Neural progenitor cell (in vitro differentiated cells): ENCODE measurements around the gene PHRF1. TPM values are rescaled to one million over a fixed set of nuclear protein-coding genes. Genes with fewer than 3 reads are reported as not detected.

Source experiments
- DNase-seq: peaks from one replicate; pipeline ENCODE4 v3.0.0-alpha.2; 2016; ENCODE audit warnings: low spot score
- H2AFZ ChIP-seq: fragments of 200-600 bp; sonication (generic); replicated peaks from 2 replicates; pipeline ENCODE4 v1.6.1; 2016; ENCODE audit warnings: antibody characterized with exemption
- H3F3A ChIP-seq: fragments of 200-600 bp; sonication (generic); 2 replicates; pipeline ENCODE4 v1.6.1; 2016; ENCODE audit warnings: antibody characterized with exemption, low read depth
- H3K27ac ChIP-seq: fragments of 200-600 bp; sonication (generic); 2 replicates; pipeline ENCODE4 v1.5.1; 2016; ENCODE audit warnings: mild to moderate bottlenecking
- H3K27me3 ChIP-seq: fragments of 200-600 bp; sonication (generic); 2 replicates; pipeline ENCODE4 v1.6.1; 2016; ENCODE audit warnings: mild to moderate bottlenecking, moderate library complexity
- H3K36me3 ChIP-seq: fragments of 200-600 bp; sonication (generic); 2 replicates; pipeline ENCODE4 v1.5.1; 2016
- H3K4me1 ChIP-seq: fragments of 200-600 bp; sonication (generic); 2 replicates; pipeline ENCODE4 v1.6.1; 2016; ENCODE audit warnings: mixed run types
- H3K4me2 ChIP-seq: fragments of 200-600 bp; sonication (generic); 2 replicates; pipeline ENCODE4 v1.6.1; 2016
- H3K4me3 ChIP-seq: fragments of 200-600 bp; sonication (generic); 2 replicates; pipeline ENCODE4 v1.5.1; 2016
- H3K79me2 ChIP-seq: fragments of 200-600 bp; sonication (generic); 2 replicates; pipeline ENCODE4 v1.6.1; 2016; ENCODE audit warnings: low read depth
- H3K9ac ChIP-seq: fragments of 200-600 bp; sonication (generic); 2 replicates; pipeline ENCODE4 v1.6.1; 2016
- H3K9me3 ChIP-seq: fragments of 200-600 bp; sonication (generic); 2 replicates; pipeline ENCODE4 v1.5.1; 2016; ENCODE audit warnings: low read depth
- H4K20me1 ChIP-seq: fragments of 200-600 bp; sonication (generic); 2 replicates; pipeline ENCODE4 v1.6.1; 2016; ENCODE audit warnings: low read depth
- H3K27ac Mint-ChIP-seq: 3 replicates; pipeline ENCODE4 v1.8.0; 2021; ENCODE audit warnings: mixed read lengths
- H3K27me3 Mint-ChIP-seq: 2 replicates; pipeline ENCODE4 v1.8.0; 2022; ENCODE audit warnings: low read depth, mild to moderate bottlenecking, inconsistent platforms, moderate library complexity, mixed read lengths; ENCODE audit not compliant: insufficient read depth
- H3K36me3 Mint-ChIP-seq: 3 replicates; pipeline ENCODE4 v1.8.0; 2021; ENCODE audit warnings: mixed read lengths
- H3K4me1 Mint-ChIP-seq: 3 replicates; pipeline ENCODE4 v1.8.0; 2021; ENCODE audit warnings: mixed read lengths
- H3K4me3 Mint-ChIP-seq: 3 replicates; pipeline ENCODE4 v1.8.0; 2021; ENCODE audit warnings: mild to moderate bottlenecking, moderate library complexity, mixed read lengths
- H3K9me3 Mint-ChIP-seq: 3 replicates; pipeline ENCODE4 v1.8.0; 2020; ENCODE audit warnings: mixed read lengths
- EZH2 ChIP-seq: fragments of 200-600 bp; sonication (generic); IDR thresholded peaks from 2 replicates; pipeline ENCODE4 v1.6.1; 2017; ENCODE audit warnings: antibody characterized with exemption, mild to moderate bottlenecking, moderate library complexity
- EZH2phosphoT487 ChIP-seq: fragments of 200-600 bp; sonication (generic); IDR thresholded peaks from 2 replicates; pipeline ENCODE4 v1.6.1; 2017; ENCODE audit warnings: antibody characterized with exemption
- total RNA-seq: library from RNA; depleted of rRNA; stranded (reverse); fragments of >200 nt; gene quantifications from 2 replicates; pipeline ENCODE4 v1.2.3, GENCODE V29; 2015; ENCODE audit warnings: low replicate concordance
- TF ChIP-seq, protein P1 (sequence below): fragments of 200-600 bp; sonication (generic); IDR thresholded peaks from 2 replicates; pipeline ENCODE4 v1.5.1; 2017; ENCODE audit warnings: antibody characterized with exemption, mild to moderate bottlenecking

The PHRF1 gene
- total RNA-seq, 1 donor from 2014 or later = 9.8 TPM

DNA sequence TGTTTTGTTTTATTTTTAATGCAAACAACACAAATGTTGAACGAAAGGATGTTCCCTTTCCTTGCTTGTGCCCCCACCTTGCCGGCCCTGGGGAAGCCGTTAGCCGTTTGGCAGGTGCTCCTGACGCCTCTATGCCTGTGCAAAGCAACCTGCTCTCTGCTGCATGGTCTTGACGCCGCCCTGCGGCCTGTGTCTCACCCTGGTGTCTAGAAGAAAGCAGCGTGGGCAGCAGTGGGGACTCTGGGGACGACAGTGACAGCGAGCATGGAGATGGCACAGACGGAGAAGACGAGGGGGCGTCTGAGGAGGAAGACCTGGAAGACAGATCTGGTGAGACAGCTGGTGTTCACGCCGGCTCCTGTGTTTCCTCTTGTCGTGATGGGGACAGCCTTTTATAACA lies 5.5 kb downstream of the PHRF1 start:
- Mint-ChIP-seq H3K36me3 (peaks cover 15% of the 10 kb centered on the region), H3K4me1 (peaks cover 21% of the 10 kb centered on the region), H3K27ac (no peak overlapping the region), H3K9me3 (no peaks in the 10 kb centered on the region), H3K27me3 (no peaks in the 10 kb centered on the region), H3K4me3 (no peak overlapping the region)
- no peak overlapping the region for H3K4me3 ChIP-seq
- H3K79me2 ChIP-seq = peaks cover 76% of the 10 kb centered on the region
- peaks cover 76% of the 10 kb centered on the region for H4K20me1 ChIP-seq
- TF ChIP-seq, protein P1, sequence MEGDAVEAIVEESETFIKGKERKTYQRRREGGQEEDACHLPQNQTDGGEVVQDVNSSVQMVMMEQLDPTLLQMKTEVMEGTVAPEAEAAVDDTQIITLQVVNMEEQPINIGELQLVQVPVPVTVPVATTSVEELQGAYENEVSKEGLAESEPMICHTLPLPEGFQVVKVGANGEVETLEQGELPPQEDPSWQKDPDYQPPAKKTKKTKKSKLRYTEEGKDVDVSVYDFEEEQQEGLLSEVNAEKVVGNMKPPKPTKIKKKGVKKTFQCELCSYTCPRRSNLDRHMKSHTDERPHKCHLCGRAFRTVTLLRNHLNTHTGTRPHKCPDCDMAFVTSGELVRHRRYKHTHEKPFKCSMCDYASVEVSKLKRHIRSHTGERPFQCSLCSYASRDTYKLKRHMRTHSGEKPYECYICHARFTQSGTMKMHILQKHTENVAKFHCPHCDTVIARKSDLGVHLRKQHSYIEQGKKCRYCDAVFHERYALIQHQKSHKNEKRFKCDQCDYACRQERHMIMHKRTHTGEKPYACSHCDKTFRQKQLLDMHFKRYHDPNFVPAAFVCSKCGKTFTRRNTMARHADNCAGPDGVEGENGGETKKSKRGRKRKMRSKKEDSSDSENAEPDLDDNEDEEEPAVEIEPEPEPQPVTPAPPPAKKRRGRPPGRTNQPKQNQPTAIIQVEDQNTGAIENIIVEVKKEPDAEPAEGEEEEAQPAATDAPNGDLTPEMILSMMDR = no peak
- TF ChIP-seq EZH2 = no peak
- TF ChIP-seq EZH2phosphoT487 = no peak
- no peak overlapping the region for H3K27ac ChIP-seq
- no peak overlapping the region for H3K4me2 ChIP-seq
- H2AFZ ChIP-seq = no peak overlapping the region
- H3K4me1 ChIP-seq = peaks cover 10% of the 10 kb centered on the region
- no peaks in the 10 kb centered on the region for H3K9me3 ChIP-seq
- H3K9ac ChIP-seq = no peak overlapping the region
- H3K36me3 ChIP-seq = no peaks in the 10 kb centered on the region
- no peak for DNase-seq
- no peaks in the 10 kb centered on the region for H3K27me3 ChIP-seq
- peaks cover 10% of the 10 kb centered on the region for H3F3A ChIP-seq

DNA sequence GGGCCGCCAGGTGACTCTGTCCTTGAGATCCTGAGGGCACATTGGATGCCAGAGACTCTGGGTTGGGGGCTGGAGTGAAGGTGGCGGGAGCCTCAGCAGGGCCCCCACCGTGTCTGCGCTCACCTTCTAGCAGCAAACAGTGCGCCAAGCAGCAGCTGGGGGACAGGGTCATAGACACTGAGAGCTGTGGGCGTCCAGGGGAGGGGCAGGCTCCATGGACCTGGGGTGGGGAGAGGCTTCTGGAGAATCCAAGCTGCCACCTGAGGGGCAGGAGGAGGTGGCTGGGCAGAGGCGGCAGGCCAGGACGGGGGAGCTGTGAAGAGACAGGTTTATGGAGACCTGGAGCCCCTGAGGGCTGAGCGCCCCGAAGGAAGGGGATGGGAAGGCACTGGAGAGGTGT lies 8.0 kb downstream of the PHRF1 start:
- peaks cover 9% of the 10 kb centered on the region for H3K4me1 Mint-ChIP-seq
- TF ChIP-seq, protein P1 = no peak
- no peak for TF ChIP-seq EZH2
- TF ChIP-seq EZH2phosphoT487 = no peak
- Histone ChIP-seq H3K79me2 (peaks cover 61% of the 10 kb centered on the region), H3K4me1 (no peaks in the 10 kb centered on the region), H3K9me3 (no peaks in the 10 kb centered on the region), H3K36me3 (no peaks in the 10 kb centered on the region), H3K9ac (no peak overlapping the region), H4K20me1 (peaks cover 50% of the 10 kb centered on the region), H3K27me3 (no peaks in the 10 kb centered on the region), H3F3A (no peaks in the 10 kb centered on the region), H3K4me3 (no peak overlapping the region), H2AFZ (no peak overlapping the region), H3K4me2 (no peak overlapping the region), H3K27ac (no peak overlapping the region)
- H3K27me3 Mint-ChIP-seq = peaks cover 2% of the 10 kb centered on the region
- H3K27ac Mint-ChIP-seq = no peak overlapping the region
- H3K9me3 Mint-ChIP-seq = no peaks in the 10 kb centered on the region
- H3K36me3 Mint-ChIP-seq = peaks cover 19% of the 10 kb centered on the region
- H3K4me3 Mint-ChIP-seq = no peak overlapping the region
- DNase-seq = no peak

DNA sequence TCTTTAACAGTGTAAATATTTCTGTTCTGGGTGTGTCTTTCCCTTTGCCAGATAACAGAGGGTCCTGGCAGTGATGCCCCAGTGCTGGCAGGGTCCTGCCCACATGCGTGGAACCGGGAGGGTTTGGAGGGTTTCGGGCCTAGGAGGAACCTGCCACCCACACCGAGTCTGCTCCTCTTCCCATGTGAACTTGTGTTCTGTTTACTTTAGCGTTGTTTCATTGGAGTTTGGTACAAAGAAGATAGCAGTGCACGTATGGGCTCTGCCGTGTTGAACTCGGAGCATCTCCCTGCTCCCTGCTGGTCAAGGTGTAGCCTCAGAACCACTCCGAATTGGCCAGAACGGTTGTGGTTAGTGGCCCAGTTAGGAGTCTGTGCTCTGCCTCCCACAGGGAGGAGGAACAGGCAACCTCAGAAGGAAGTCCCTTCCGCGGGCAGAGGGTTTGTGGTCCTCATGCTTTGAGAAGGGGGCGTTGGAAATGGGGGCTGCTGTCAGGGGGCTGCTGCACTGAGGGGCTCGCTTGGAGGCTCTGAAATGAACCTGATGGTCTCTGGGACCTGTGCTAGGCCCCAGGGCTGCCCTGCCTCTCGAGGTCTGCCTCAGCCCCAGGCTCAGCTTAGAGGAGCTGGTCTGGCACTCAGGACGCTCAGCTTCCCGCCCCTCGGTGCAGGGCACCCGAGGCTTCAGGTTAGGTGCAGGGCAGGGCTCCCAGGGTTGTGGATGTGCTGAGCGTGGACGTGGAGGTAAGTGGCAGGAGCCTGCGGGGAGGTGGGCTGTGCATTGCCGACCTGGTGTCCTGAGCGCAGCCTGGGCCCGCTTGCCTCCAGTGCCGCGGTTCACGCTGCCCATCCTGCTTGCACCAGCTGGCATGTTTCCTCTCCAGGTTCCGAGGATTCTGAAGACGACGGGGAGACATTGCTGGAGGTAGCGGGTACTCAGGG lies 10.4 kb downstream of the PHRF1 start:
- no peaks in the 10 kb centered on the region for H3K9me3 Mint-ChIP-seq
- Histone ChIP-seq H3K79me2 (peaks cover 37% of the 10 kb centered on the region), H4K20me1 (peaks cover 36% of the 10 kb centered on the region), H2AFZ (no peak overlapping the region), H3F3A (no peaks in the 10 kb centered on the region), H3K4me1 (no peaks in the 10 kb centered on the region), H3K4me3 (no peak overlapping the region), H3K36me3 (no peaks in the 10 kb centered on the region), H3K27ac (no peak overlapping the region), H3K9ac (no peak overlapping the region), H3K27me3 (no peaks in the 10 kb centered on the region), H3K4me2 (no peak overlapping the region), H3K9me3 (no peaks in the 10 kb centered on the region)
- no peaks in the 10 kb centered on the region for H3K4me1 Mint-ChIP-seq
- H3K36me3 Mint-ChIP-seq = peaks cover 24% of the 10 kb centered on the region
- peak overlapping the region; percentile 64 for H3K27ac Mint-ChIP-seq
- peaks cover 6% of the 10 kb centered on the region for H3K27me3 Mint-ChIP-seq
- H3K4me3 Mint-ChIP-seq = no peak overlapping the region
- no peak for DNase-seq
- no peak for TF ChIP-seq EZH2
- TF ChIP-seq, protein P1 = no peak
- no peak for TF ChIP-seq EZH2phosphoT487
